Frontal cortex (tissue), 4 donors: Measurements from ENCODE around the gene PKNOX2. TPM values are rescaled to one million over a fixed set of nuclear protein-coding genes. Genes with fewer than 3 reads are reported as not detected.

Source experiments
- DNase-seq, 2 donors: peaks; one replicate each; pipeline ENCODE4 v3.0.0; 2012; ENCODE audit warnings: low spot score in 2 of 2
- FAIRE-seq: peaks from 2 replicates; lab custom pipeline; 2012; peaks lifted over from hg19 to GRCh38; lab: Jason Lieb, UNC
- total RNA-seq: library from RNA; depleted of rRNA; stranded (reverse); fragments of >200 nt; gene quantifications from one replicate; pipeline ENCODE4 v1.2.3, GENCODE V29; 2014
- donor health status: control.
- donor health status: control.
- donor health status: control.

The PKNOX2 gene
- total RNA-seq, 1 donor from 2014 or later: 4.9 TPM

DNA sequence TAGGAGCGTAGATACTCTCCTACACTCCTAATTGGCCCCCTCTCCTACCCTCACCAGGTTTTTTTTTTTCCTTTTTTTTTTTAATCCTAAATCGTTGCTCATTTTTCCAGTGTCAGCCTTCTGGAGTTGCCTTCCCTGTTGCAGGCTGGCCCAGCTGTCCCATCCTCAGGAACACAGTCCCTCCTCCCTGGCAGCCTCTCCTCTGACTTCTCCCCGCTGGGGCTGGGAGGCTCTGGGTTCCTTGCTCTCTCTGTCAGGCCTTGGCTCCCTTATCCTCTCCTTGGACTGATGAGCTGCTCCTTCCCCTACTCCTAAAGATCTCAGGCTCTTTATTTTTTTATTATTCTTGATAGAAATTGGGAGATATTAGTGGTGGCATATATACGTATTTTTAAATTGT lies 62.2 kb downstream of the PKNOX2 start:
- no peak for DNase-seq
- no peak for FAIRE-seq

DNA sequence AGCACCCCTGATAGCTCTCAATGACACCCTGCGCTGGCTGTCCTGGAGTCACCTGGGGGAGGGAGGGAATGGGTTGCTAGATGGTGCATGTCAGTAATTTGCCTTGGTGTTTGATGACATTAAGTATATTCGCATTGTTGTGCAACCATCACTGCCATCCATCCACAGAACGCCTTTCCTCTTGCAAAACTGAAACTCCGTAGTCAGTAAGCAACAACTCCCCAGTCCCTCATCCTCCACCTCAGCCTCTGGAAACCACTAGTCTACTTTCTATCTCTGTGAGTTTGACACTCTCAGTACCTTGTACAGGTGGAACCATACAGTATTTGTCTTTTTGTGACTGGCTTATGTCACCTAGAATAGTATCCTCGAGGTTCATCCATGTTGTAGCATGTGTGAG lies 62.6 kb downstream of the PKNOX2 start:
- no peak for DNase-seq
- FAIRE-seq: no peak

DNA sequence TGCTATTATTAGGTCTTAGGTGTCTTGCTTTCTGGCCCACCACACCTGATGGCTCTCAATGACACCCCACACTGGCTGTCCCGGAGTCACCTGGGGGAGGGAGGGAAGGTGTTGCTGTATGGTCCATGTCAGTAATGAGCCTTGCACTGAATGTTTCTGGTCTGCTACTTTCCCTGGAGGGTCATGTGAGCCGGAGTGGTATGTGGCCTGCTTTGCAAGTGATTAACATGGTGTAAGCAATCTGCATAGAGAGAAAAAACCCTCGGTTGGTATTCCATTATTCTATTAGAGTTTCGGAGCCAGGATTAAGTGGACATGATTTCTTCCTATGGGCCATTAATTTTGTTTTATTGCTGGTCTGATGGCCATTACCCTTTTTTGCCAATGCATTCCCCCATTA lies 63.9 kb downstream of the PKNOX2 start:
- DNase-seq: no peak

DNA sequence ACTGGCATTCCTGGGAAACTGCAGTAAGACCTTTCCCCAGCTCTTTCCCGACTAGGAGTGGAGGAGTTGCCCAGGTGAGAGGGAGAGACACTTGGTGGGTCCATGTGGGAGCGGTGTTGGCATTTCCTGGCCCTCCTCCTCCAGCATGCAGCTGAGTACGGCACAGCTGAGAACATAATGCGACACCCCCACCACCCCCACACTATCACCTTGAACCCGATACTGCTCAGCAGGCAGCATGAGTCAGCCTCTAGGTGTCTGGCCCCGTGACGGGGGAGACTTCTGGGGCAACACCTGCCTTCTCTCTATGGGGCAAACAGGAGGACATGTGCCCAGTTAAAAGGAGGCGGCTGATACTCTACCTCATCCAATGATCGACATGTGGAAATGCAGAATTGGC lies 64.4 kb downstream of the PKNOX2 start:
- DNase-seq: no peak
- no peak for FAIRE-seq

More for the DNA sequence above, 63.9 kb downstream of the PKNOX2 start:
- FAIRE-seq: no peak

DNA sequence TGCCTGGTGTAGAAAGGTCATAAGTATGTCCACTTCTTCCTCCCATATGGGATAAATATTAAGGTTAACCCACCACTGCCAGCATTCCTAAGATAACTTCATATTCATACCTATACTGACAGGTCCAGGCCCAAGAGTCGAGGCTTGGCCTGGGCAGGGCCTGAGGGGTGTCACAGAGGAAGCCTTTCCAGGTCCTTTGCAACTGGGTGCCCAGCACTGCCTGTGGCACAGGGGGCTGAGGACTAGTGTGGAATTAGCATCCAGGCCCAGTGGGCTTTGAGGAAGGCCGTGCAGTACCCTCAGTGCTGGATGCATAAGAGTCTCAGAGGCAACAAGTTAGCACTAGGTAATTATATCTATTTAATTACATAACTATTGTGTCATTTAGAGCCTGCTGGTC lies 65.4 kb downstream of the PKNOX2 start:
- DNase-seq (no peak), FAIRE-seq (no peak)

DNA sequence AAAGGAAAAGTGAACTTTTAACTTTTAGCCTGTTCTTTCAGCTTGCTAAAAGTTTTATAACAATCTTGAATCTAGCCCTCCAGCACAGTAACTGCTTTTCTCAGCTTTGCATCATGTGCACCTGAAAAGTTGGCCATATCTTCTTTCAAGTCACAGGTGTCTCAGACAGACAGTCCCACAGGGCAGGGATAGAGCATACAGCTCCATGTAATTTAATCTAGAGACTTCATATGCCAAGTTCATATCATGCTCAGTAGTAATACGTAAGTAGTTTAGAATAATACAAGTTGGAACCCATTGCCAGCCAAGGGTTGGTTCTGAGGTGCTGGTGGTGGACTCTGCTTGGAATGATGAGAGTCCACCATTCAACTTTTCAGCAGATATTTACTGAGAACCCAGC lies 68.6 kb downstream of the PKNOX2 start:
- DNase-seq (no peak), FAIRE-seq (no peak)

DNA sequence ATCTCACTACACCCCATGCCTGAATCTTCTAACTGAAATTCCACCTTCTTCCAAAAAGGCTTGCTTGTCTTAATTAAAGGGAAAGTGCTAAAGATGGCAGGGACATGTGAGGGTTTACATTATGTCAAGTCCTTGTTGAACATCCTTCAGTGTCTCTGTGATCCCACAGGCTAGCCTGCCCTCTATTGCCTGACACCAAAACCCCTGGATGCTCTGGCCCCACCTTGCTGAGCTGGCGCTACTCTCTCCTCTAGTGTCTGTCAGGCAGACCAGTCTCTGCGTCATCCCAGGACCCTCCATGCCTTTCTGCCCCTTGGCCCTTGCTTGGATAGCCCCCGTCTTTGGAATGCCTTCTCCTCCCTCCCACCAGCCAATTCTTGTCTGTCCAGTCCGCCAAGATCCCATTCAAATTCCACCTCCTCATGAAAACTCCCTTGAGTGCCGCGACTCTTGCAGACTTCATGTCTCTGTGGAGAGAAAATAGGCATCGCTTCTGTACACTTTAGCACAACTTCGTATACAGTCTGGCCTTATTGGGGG lies 69.3 kb downstream of the PKNOX2 start:
- no peak for DNase-seq
- FAIRE-seq: no peak

DNA sequence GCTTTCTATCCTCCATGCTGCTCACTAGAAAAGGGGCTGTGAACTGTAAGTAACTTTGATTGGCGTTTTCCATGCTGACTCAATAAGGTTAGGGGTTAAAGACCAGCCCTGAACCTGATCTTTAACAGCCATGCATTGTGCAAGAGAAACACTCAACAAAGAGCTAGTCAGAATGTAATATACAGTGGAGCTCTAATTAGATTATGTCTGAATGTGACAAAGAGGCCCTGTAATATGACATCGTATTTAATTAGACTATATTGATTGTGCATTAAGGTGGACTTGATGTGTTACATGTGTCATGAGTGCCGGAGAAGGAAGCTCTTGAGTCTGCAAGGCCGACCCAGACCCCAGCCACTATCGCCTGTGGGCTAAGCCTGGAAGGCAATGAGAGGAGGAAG lies 70.5 kb downstream of the PKNOX2 start:
- FAIRE-seq: no peak
- DNase-seq: no peak

DNA sequence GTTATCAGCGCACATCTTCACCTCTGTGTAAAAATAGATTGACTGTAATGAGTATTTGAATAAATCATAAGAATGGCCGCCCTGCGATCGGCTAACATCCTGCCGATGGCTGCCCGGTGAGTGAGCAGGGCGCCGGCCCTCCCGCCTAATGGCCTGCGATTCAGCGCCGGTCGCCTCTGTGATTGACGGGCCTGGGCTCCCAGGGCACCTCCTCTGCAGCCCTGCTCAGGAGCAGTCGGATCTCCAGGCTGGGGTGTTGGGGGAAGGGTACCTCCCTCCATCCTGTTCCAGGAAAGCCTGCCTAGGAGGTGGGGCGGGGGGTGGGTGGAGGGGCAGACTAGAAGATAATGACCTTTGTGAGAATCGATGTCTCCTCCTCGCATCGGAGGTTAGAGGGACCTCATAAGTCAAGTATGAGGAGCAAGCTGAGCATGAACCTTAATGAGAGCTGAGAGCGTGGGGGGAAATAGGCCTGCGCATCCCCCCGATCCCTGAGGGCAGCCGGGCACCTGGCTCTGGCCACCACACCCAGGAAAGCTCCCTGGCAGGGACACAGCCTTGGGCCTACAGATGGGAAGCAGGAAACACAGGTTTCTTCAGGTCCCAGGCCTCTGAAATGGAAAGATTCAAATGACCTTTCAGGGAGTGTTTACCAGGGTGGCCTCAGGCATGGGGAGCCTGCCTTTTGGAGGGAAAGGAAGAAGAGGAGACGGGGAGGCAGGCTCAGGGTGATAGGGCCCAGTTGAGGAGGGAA lies 71.7 kb downstream of the PKNOX2 start:
- DNase-seq (no peak), FAIRE-seq (no peak)

DNA sequence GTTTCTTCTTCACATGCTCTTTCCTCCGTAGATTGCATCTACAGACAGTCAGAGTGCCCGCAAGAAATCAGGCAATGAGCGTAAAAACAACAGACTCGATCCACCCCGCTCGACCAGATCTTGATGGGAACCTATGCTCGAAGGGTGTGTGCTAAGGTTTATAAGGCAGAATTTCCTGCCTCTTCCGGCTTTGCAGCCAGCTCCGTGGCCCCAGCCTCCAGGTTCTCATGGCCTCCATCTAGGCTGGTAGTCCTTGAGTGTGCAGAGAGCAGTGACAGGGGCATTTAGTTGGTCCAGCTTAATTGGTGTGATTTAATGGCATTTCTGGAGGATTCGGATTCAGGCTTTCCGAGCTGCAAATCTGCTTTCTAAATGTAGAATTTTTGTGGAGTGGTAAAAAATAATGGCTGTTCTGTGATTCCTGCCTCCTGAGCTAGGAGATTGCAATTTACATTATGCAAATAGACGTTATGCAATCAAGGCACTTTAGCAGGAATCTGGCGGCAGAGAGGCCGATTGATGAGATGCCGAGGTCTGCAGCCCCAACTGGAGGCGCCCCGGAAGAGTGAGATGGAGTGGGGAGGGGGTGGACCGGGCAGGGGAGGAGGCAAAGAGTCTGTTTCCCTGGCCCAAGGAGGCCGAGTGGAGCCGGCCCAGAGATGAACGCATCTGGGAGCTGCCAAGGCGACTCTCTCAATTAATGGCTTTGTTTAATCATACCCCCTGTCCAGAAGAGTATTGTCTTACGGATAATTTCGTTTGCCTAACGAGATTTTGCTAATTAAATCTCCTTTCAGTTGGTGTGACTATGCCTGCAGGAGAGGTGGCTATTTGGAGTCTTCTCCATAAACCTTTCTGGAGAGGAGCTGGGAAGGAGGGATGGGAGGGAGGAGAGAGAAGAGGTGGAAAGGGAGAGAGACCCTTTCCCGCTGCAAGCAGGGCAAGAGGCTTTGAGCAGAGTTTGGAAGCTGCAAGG lies 75.3 kb downstream of the PKNOX2 start:
- no peak for FAIRE-seq
- no peak for DNase-seq

DNA sequence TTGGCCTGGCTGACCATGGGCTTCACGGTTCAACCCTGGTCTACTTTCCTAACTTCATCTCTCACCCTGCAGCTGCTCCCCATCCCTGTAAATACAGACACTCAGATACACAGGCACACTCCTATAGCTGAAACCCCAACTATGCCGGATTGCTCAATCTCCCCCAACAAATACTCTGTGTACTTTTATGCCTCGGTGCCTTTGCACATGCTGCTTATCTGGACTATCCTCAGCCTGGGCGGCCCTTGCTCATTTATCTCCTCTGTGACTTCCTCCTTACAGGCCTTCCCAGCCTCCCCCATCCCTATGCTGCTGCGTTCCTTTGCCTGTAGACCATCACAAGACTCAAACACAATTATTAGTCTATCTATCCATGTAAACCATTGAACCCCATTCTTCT lies 76.6 kb downstream of the PKNOX2 start:
- DNase-seq: no peak
- no peak for FAIRE-seq

DNA sequence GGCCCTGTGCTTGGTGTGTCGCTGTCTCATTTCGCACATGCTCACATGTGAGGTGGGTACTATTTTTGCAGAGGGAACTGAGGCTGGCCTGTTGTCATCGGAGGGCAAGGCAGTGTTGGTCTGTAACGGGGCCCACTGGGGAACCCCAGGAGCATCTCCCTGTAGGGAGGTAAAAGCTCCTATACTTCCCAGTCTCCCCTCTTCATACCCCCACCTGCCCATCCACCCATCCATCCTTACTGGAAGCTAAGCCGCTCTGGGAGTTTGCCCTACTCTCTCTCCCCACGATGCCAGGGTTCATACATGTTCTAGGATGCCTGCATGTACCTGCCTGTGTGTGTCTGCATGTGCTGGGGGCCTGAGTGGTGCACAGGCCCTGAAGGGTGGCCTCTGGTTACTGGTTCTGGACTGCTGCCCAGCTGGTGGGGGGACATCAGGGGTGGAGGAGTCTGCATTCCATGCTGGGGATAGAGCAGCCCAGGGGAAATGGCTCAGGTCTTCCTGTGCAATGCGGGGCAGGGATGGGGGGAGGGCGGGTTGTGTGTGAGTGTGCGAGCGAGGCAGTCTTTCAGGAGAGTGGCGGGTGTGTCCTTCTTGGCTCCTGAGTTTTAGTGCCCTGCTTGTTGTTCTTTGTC lies 77.7 kb downstream of the PKNOX2 start:
- FAIRE-seq (no peak), DNase-seq (no peak)

DNA sequence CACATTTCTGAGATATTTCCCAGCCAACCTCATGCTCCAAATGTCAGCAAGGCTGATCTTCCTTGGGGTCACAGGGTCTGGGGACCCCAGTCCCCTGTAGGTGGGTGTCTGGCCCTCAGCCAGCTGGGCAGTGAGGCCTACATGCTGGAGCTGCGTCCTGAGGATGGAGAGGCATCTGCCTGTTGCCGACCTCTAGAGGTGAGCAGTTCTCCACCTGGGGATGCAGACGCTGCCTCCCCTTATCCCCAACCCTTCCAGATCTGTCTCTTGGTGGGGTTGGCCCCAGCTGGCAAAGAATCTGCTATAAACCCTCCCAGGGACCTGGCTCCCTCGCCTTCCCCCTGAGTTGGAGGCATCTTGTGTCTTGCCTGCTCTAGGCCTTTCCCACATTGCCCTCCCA lies 79.6 kb downstream of the PKNOX2 start:
- no peak for FAIRE-seq
- DNase-seq: no peak

DNA sequence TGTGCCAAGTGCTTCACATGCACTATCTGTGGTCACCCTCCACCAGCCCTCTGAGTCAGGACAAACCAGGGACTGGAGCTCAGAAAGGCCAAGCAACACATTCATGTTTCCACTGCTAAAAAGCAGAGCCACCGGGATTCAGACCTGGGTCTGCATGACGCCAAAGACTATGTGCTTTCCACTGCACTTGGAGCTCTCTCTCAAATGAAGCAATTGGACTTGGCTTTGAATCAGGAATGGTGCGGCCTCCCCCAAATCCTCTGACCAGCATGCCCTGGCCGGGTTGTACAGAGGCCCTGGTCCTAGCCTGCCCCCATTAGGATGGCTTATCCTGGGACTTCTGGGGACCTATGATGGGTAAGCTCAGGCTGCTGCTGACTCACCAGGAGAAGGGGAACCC lies 80.7 kb downstream of the PKNOX2 start:
- DNase-seq: no peak
- no peak for FAIRE-seq

DNA sequence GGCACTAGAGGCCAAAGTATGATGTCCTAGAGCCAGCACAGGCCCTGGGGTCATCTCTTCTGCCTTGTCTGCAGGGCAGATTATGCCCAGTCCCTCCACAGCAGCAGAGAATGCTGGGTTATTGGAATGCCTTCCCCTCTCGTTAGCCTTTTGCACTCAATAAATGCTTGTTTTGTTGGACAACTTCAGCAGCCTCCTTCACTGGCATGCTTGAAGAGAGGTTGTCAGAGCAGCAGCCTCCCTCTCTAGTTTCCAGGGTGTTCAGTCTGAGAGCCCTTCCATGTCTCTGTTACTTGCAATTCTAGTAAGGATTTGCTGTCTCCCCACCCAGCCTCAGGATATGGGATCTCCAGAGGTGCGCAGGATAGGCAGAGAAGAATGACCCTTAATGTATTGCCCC lies 82.9 kb downstream of the PKNOX2 start:
- no peak for FAIRE-seq
- DNase-seq: no peak

DNA sequence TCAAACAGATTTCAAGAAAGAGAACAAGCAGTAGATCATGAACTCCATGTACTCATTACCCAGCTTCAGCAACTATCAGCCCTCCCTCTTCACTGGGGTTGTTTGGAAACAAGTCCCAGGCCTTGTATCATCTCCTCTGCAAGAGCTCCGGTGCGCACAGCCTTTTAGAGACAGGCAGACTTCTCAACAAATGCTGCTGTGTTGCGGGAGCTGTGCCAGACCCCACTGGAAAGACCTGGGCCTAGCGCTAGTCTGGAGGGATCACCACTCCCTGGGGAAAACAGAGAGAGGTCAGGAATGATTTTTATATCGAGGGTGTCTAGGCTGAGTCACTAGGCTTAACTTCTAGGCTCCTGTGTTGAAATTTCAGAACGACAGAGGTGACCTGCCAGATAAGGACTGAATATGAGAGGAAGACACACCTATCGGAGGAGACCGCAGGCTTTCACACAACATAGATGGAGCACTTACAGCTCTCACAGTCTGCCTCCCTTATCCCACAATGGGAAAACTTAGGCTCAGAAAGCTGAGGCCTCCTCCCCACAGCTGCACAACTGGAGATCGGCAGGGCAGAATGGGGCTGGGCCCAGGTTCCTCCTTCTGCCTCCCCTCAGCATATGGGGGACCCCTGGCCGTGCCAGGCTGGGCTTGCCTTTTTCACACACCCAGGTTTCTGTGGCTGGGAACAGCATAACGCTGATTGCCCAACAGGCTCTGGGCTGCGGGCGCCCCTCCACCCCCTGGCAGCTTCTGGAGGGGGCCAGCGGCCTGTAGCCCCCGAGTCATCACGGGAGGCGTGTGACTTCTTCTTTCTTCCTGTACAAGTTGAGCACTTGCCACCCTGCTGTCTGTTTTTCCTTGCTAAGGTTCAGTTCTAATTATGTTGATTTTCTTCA lies 86.0 kb downstream of the PKNOX2 start:
- no peak for DNase-seq
- no peak for FAIRE-seq

DNA sequence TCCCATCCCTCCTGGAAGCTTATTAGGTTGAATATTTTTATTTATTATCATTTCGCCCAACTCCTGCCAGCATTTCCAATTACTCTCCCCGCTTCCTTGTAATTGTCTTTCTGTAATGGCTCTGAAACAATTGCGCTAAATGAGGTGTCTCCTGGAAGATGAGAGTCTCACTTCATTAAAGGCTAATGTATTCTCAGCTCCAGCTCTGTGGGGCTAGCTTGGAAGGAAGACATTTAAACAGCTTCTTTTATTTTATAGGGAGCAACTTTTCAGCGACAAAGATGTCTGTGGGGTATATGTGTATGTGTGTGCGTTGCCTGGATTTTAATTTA lies 86.6 kb downstream of the PKNOX2 start:
- DNase-seq: no peak
- no peak for FAIRE-seq

DNA sequence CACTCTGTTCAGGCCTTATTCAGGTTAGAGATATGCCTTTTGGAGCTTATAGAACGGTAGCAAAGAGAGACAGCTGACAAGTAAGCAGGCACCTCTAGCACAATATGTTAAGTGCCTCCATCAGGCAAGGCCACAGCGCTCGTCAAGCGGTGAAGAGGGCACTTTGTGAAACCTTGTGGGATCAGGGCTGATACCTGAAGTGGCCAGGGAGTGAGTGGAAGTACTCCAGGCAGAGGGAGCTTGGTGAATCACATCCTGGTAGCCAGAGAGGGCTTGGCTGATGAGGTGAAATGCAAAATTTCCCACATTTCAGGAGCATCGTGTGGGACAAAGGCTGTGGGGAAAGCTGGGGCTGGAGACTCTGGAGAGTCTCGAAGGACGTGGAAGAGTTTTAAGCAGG lies 87.4 kb downstream of the PKNOX2 start:
- DNase-seq: no peak
- no peak for FAIRE-seq

DNA sequence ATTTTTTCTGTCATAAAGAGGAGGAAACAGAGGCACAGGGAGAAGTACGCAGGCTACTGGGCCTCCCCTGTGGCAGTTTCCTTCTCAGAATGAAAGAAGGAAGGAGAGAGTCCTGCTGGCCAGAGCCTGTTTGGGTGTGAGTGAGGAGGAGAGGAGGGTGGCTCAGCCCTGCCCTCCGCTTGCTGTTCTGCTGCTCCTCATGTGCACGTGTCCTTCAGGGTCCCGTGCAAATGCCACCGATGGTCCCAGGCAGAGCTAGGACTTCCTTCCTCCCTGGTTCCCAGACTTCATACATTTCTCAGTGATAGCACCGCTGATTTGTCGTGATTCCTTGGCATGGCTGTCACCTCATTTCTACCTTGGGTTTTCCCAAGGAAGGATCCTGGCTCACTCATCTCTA lies 88.7 kb downstream of the PKNOX2 start:
- FAIRE-seq: no peak
- DNase-seq: no peak
